Right lung (tissue), 10 donors: ENCODE data around the gene USP17L25. TPM values are rescaled to one million over a fixed set of nuclear protein-coding genes. Genes with fewer than 3 reads are reported as not detected.
"Not testable (repeated sequence)": the region's sequence is repeated elsewhere in the genome, so short reads cannot be mapped to it uniquely, and the experiment has no call there.

ENCODE experiments used
- DNase-seq, 2 donors: peaks; one replicate each; pipeline ENCODE4 v3.0.0-alpha.2; 2013
- long read RNA-seq, 8 donors: transcript quantifications; one replicate each; lab custom pipeline, GENCODE V29; 2026
- polyA plus RNA-seq, 5 donors: library from polyadenylated mRNA; unstranded; fragments of 120-200 nt; gene quantifications; one replicate each; pipeline versions ENCODE4 v1.2.1 to v1.2.3, GENCODE V29; 2013; ENCODE audit warnings: inconsistent platforms in 1 of 5, low replicate concordance in 1 of 5; ENCODE audit not compliant: insufficient read length in 5 of 5, insufficient read depth in 1 of 5

USP17L25 gene, protein sequence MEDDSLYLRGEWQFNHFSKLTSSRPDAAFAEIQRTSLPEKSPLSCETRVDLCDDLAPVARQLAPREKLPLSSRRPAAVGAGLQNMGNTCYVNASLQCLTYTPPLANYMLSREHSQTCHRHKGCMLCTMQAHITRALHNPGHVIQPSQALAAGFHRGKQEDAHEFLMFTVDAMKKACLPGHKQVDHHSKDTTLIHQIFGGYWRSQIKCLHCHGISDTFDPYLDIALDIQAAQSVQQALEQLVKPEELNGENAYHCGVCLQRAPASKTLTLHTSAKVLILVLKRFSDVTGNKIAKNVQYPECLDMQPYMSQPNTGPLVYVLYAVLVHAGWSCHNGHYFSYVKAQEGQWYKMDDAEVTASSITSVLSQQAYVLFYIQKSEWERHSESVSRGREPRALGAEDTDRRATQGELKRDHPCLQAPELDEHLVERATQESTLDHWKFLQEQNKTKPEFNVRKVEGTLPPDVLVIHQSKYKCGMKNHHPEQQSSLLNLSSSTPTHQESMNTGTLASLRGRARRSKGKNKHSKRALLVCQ
- polyA plus RNA-seq, result not detected
- long read RNA-seq, donor 1, result 0 reads
- long read RNA-seq, donor 2, result 0 reads
- long read RNA-seq, donor 3, result 0 reads
- long read RNA-seq, donor 4, result 0 reads
- long read RNA-seq, donor 5, result 0 reads
- long read RNA-seq, donor 6, result 0 reads
- long read RNA-seq, donor 7, result 0 reads
- long read RNA-seq, donor 8, result 0 reads

DNA sequence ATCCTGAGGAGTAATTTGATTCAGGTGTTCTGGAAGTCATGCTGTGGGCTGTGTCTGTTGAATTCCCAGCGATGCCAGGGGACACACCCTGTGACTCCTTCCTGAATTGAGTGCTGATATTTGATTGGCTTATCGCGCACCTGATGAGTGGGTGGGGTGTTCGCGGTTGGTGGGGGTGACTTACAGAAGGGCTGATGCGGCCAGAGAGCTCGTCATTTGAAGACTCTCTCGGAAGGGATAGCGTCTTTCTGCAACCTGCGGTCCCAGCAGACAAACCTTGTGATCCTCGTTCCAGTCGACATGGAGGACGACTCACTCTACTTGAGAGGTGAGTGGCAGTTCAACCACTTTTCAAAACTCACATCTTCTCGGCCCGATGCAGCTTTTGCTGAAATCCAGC is at the start of gene USP17L25:
Gene USP17L25 (plus strand): TSS at position 301 of the 400 bp plus-strand sequence. CDS start 0 bp downstream, at position 301.
- not testable (repeated sequence) for DNase-seq

DNA sequence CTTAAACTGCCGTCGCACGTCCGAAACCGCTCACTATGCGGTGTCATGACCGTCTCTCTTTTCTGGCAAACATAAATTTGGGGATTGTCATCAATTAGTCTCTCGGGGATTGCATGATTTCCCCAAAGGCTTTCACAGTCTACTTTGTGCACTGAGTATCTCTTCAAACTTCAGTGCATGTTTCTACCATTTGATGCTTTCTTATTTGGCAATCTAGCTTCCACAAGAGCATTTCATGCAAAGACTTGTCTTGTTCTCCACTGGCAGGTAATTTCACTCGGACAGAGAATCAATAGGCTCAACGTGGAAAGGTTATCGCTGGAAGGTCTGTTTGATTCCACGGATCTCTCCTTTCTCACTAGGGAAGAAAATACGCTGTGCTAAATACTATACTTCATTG is 5.5 kb upstream of the USP17L25 start:
- DNase-seq, result not testable (repeated sequence)

DNA sequence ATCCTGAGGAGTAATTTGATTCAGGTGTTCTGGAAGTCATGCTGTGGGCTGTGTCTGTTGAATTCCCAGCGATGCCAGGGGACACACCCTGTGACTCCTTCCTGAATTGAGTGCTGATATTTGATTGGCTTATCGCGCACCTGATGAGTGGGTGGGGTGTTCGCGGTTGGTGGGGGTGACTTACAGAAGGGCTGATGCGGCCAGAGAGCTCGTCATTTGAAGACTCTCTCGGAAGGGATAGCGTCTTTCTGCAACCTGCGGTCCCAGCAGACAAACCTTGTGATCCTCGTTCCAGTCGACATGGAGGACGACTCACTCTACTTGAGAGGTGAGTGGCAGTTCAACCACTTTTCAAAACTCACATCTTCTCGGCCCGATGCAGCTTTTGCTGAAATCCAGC is 4.8 kb upstream of the USP17L25 start, which contains the start of gene USP17L24:
Gene USP17L24 (plus strand): TSS at position 301 of the 400 bp plus-strand sequence. CDS start 0 bp downstream, at position 301.
- DNase-seq, result not testable (repeated sequence)

DNA sequence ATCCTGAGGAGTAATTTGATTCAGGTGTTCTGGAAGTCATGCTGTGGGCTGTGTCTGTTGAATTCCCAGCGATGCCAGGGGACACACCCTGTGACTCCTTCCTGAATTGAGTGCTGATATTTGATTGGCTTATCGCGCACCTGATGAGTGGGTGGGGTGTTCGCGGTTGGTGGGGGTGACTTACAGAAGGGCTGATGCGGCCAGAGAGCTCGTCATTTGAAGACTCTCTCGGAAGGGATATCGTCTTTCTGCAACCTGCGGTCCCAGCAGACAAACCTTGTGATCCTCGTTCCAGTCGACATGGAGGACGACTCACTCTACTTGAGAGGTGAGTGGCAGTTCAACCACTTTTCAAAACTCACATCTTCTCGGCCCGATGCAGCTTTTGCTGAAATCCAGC is 4.6 kb downstream of the USP17L25 start, which contains the start of gene USP17L26:
Gene USP17L26 (plus strand): TSS at position 301 of the 400 bp plus-strand sequence. CDS start 0 bp downstream, at position 301.
- not testable (repeated sequence) for DNase-seq

DNA sequence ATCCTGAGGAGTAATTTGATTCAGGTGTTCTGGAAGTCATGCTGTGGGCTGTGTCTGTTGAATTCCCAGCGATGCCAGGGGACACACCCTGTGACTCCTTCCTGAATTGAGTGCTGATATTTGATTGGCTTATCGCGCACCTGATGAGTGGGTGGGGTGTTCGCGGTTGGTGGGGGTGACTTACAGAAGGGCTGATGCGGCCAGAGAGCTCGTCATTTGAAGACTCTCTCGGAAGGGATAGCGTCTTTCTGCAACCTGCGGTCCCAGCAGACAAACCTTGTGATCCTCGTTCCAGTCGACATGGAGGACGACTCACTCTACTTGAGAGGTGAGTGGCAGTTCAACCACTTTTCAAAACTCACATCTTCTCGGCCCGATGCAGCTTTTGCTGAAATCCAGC is 9.4 kb downstream of the USP17L25 start, which contains the start of gene USP17L5:
Gene USP17L5 (plus strand): TSS at position 301 of the 400 bp plus-strand sequence. CDS start 0 bp downstream, at position 301.
- not testable (repeated sequence) for DNase-seq

DNA sequence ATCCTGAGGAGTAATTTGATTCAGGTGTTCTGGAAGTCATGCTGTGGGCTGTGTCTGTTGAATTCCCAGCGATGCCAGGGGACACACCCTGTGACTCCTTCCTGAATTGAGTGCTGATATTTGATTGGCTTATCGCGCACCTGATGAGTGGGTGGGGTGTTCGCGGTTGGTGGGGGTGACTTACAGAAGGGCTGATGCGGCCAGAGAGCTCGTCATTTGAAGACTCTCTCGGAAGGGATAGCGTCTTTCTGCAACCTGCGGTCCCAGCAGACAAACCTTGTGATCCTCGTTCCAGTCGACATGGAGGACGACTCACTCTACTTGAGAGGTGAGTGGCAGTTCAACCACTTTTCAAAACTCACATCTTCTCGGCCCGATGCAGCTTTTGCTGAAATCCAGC is 14.1 kb downstream of the USP17L25 start, which contains the start of gene USP17L27:
Gene USP17L27 (plus strand): TSS at position 301 of the 400 bp plus-strand sequence. CDS start 0 bp downstream, at position 301.
- DNase-seq, result not testable (repeated sequence)

DNA sequence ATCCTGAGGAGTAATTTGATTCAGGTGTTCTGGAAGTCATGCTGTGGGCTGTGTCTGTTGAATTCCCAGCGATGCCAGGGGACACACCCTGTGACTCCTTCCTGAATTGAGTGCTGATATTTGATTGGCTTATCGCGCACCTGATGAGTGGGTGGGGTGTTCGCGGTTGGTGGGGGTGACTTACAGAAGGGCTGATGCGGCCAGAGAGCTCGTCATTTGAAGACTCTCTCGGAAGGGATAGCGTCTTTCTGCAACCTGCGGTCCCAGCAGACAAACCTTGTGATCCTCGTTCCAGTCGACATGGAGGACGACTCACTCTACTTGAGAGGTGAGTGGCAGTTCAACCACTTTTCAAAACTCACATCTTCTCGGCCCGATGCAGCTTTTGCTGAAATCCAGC is 18.9 kb downstream of the USP17L25 start, which contains the start of gene USP17L28:
Gene USP17L28 (plus strand): TSS at position 301 of the 400 bp plus-strand sequence. CDS start 0 bp downstream, at position 301.
- DNase-seq, result not testable (repeated sequence)

DNA sequence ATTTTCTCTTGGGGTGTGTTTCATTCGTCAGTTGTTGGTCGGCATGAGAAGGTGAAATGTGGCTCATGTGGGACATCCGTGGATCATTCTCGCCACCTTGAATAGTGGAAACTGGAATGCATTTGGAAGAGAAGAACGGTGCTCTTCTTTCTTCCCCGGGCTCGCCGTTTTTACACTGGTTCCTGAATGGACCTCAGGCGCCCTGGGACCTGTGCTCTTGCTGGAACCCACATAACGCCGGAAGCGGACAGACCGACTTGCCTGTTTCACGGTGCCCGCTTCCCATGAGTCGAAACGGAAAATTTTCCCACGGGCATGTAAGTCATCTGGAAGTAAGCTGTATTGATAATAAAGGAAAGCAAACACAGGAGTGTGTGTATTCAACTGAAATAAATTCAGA is 21.2 kb downstream of the USP17L25 start:
- not testable (repeated sequence) for DNase-seq

DNA sequence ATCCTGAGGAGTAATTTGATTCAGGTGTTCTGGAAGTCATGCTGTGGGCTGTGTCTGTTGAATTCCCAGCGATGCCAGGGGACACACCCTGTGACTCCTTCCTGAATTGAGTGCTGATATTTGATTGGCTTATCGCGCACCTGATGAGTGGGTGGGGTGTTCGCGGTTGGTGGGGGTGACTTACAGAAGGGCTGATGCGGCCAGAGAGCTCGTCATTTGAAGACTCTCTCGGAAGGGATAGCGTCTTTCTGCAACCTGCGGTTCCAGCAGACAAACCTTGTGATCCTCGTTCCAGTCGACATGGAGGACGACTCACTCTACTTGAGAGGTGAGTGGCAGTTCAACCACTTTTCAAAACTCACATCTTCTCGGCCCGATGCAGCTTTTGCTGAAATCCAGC is 23.6 kb downstream of the USP17L25 start, which contains the start of gene USP17L29:
Gene USP17L29 (plus strand): TSS at position 301 of the 400 bp plus-strand sequence. CDS start 0 bp downstream, at position 301.
- DNase-seq, result not testable (repeated sequence)

DNA sequence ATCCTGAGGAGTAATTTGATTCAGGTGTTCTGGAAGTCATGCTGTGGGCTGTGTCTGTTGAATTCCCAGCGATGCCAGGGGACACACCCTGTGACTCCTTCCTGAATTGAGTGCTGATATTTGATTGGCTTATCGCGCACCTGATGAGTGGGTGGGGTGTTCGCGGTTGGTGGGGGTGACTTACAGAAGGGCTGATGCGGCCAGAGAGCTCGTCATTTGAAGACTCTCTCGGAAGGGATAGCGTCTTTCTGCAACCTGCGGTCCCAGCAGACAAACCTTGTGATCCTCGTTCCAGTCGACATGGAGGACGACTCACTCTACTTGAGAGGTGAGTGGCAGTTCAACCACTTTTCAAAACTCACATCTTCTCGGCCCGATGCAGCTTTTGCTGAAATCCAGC is 33.1 kb downstream of the USP17L25 start, which contains the start of gene USP17L30:
Gene USP17L30 (plus strand): TSS at position 301 of the 400 bp plus-strand sequence. CDS start 0 bp downstream, at position 301.
- not testable (repeated sequence) for DNase-seq

DNA sequence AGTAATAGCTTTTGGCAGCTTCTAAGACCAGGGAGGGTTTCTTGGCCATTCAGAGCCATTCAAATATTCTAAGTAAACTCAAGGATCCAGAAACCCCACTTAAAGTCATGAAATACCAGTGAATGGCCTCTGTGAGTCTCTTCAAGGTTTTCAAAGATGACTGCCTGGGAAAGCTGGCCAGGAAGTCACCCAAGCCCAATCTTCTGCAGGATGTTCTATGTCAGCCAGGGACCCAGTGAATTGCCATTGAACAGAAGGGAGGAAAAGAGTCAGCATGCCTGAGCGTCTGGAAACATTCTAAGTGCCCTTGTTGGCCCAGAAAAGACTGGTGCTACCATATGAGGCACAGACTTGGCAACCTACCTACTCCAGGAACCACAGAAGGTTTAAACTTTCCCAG is 50.2 kb downstream of the USP17L25 start:
- not testable (repeated sequence) for DNase-seq

Other genes starting within 250 kb of the USP17L25 start
- under 1 TPM in 3 of 5 donors, not detected in 2; 0.05 to 0.10 (median 0.08) TPM for gene FAM90A26, start 159.5 kb upstream of the USP17L25 start, polyA plus RNA-seq
- gene USP17L10, start 119.3 kb upstream of the USP17L25 start, polyA plus RNA-seq, result not detected
- not detected for gene USP17L11, start 114.5 kb upstream of the USP17L25 start, polyA plus RNA-seq
- not detected for gene USP17L12, start 109.8 kb upstream of the USP17L25 start, polyA plus RNA-seq
- not detected for gene USP17L13, start 105.0 kb upstream of the USP17L25 start, polyA plus RNA-seq
- gene USP17L15, start 95.5 kb upstream of the USP17L25 start, polyA plus RNA-seq, result not detected
- gene USP17L17, start 86.0 kb upstream of the USP17L25 start, polyA plus RNA-seq, result not detected
- gene USP17L18, start 81.3 kb upstream of the USP17L25 start, polyA plus RNA-seq, result not detected
- not detected for gene USP17L19, start 76.5 kb upstream of the USP17L25 start, polyA plus RNA-seq
- gene USP17L20, start 71.8 kb upstream of the USP17L25 start, polyA plus RNA-seq, result not detected
- not detected for gene USP17L21, start 67.0 kb upstream of the USP17L25 start, polyA plus RNA-seq
- not detected for gene USP17L22, start 62.3 kb upstream of the USP17L25 start, polyA plus RNA-seq
- not detected for gene USP17L24, start 4.7 kb upstream of the USP17L25 start, polyA plus RNA-seq
- gene USP17L26, start 4.7 kb downstream of the USP17L25 start, polyA plus RNA-seq, result not detected
- gene USP17L5, start 9.5 kb downstream of the USP17L25 start, polyA plus RNA-seq, result not detected
- not detected for gene USP17L27, start 14.2 kb downstream of the USP17L25 start, polyA plus RNA-seq
- not detected for gene USP17L28, start 19.0 kb downstream of the USP17L25 start, polyA plus RNA-seq
- gene USP17L29, start 23.7 kb downstream of the USP17L25 start, polyA plus RNA-seq, result not detected
- gene USP17L30, start 33.2 kb downstream of the USP17L25 start, polyA plus RNA-seq, result not detected
- gene DEFB131A, start 114.5 kb downstream of the USP17L25 start, polyA plus RNA-seq, result not detected